T47D (cell line): ENCODE data around the gene SLC6A19.

Source experiments
- DNase-seq, 2 experiments: peaks; one replicate each; pipeline versions ENCODE4 v3.0.0 to v3.0.0-alpha.2; 2011 to 2012; ENCODE audit warnings: low read depth in 1 of 2, low spot score in 1 of 2
- JUND ChIP-seq: IDR thresholded peaks from 2 replicates; pipeline ENCODE4 v1.6.1; 2012; ENCODE audit warnings: low read depth
- in situ Hi-C: cut with HindIII; loops from 2 replicates; pipeline ENCODE4 v1.10.0; 2016; ENCODE audit warnings: low sequenced_read_pairs, low pct_unique_long_range_greater_than_20kb

SLC6A19 gene

GRCh38 chr5:1246711-1247431 is 45.5 kb downstream of the SLC6A19 start:
- DNase-seq = peak; percentile 92 to 97

GRCh38 chr5:1247811-1248210 is 46.4 kb downstream of the SLC6A19 start:
- in situ Hi-C loops = loop anchor here (10.0 kb wide), 1 partner anchor 67 kb away; no protein-coding TSS in a partner anchor
- no peak for TF ChIP-seq JUND
- DNase-seq = no peak

More at GRCh38 chr5:1246711-1247431, 45.5 kb downstream of the SLC6A19 start:
- in situ Hi-C loops = loop anchor here (10.0 kb wide), 1 partner anchor 68 kb away; no protein-coding TSS in a partner anchor
- TF ChIP-seq JUND = no peak

GRCh38 chr5:1249366-1250280 is 48.2 kb downstream of the SLC6A19 start:
- no peak for TF ChIP-seq JUND
- in situ Hi-C loops = loop anchor here (10.0 kb wide), 1 partner anchor 65 kb away; no protein-coding TSS in a partner anchor
- peak in 1 of 2 experiments; percentile 53 for DNase-seq

- TF ChIP-seq JUND = no peak
- DNase-seq = no peak
- in situ Hi-C loops = no loop called here
Measured at GRCh38 chr5:1251678-1252580, 50.5 kb downstream of the SLC6A19 start.

GRCh38 chr5:1252681-1253080 is 51.3 kb downstream of the SLC6A19 start:
- no peak for TF ChIP-seq JUND
- no peak for DNase-seq
- in situ Hi-C loops = no loop called here

GRCh38 chr5:1253456-1254105 is 52.2 kb downstream of the SLC6A19 start:
- no peak for TF ChIP-seq JUND
- in situ Hi-C loops = no loop called here
- no peak for DNase-seq

- no peak for TF ChIP-seq JUND
Measured at GRCh38 chr5:1254196-1254595, 52.8 kb downstream of the SLC6A19 start.

GRCh38 chr5:1255081-1255561 is 53.7 kb downstream of the SLC6A19 start:
- in situ Hi-C loops = no loop called here
- TF ChIP-seq JUND = no peak
- DNase-seq = peak in 1 of 2 experiments; percentile 29

More at GRCh38 chr5:1254196-1254595, 52.8 kb downstream of the SLC6A19 start:
- DNase-seq = no peak
- in situ Hi-C loops = no loop called here

GRCh38 chr5:1256776-1257175 is 55.4 kb downstream of the SLC6A19 start:
- in situ Hi-C loops = no loop called here
- TF ChIP-seq JUND = no peak
- no peak for DNase-seq

- in situ Hi-C loops = no loop called here
- TF ChIP-seq JUND = no peak
- DNase-seq = no peak
Measured at GRCh38 chr5:1257363-1257762, 56.0 kb downstream of the SLC6A19 start.

GRCh38 chr5:1257841-1258240 is 56.4 kb downstream of the SLC6A19 start:
- TF ChIP-seq JUND = no peak
- no peak for DNase-seq
- in situ Hi-C loops = no loop called here
